ENCODE measurements around the gene CHTF18.

GRCh38 chr16:766820-767640 is 21.4 kb upstream of the CHTF18 start:
- TF ChIP-seq EZH2 (IDR thresholded peaks at IDR 0.05; ENCODE audit: insufficient read depth, low read length) (no peak), CTCF (IDR thresholded peaks at IDR 0.05; ENCODE audit: insufficient read depth, low read depth, low read length) (no peak)
